HTERT RPE-1 (cell line): ENCODE results near the gene ACACA.

Experiments
- in situ Hi-C: fragments of 300-500 bp; cut with MboI; formaldehyde crosslinking; loops from 4 replicates; pipeline ENCODE4 v1.14.3; 2020; ENCODE audit warnings: low sequenced_read_pairs

ACACA gene

GRCh38 chr17:37142294-37142896 lies 264.2 kb downstream of the ACACA start:
- in situ Hi-C loops: no loop called here

GRCh38 chr17:37138571-37139120 lies 268.0 kb downstream of the ACACA start:
- in situ Hi-C loops: no loop called here

GRCh38 chr17:37137906-37138514 lies 268.6 kb downstream of the ACACA start:
- in situ Hi-C loops: no loop called here

GRCh38 chr17:37137070-37137610 lies 269.5 kb downstream of the ACACA start:
- in situ Hi-C loops: no loop called here

GRCh38 chr17:37135576-37135975 lies 271.1 kb downstream of the ACACA start:
- in situ Hi-C loops: no loop called here

- in situ Hi-C loops: no loop called here
Measured at GRCh38 chr17:37134050-37134449, 272.6 kb downstream of the ACACA start.

- in situ Hi-C loops: no loop called here
Measured at GRCh38 chr17:37133136-37133535, 273.5 kb downstream of the ACACA start.

- in situ Hi-C loops: no loop called here
Measured at GRCh38 chr17:37131669-37132611, 274.7 kb downstream of the ACACA start.

- in situ Hi-C loops: no loop called here
Measured at GRCh38 chr17:37130984-37131446, 275.6 kb downstream of the ACACA start.

GRCh38 chr17:37124821-37125173 lies 281.8 kb downstream of the ACACA start:
- in situ Hi-C loops: no loop called here

- in situ Hi-C loops: no loop called here
Measured at GRCh38 chr17:37123941-37124820, 282.5 kb downstream of the ACACA start.

- in situ Hi-C loops: no loop called here
Measured at GRCh38 chr17:37123386-37123785, 283.2 kb downstream of the ACACA start.

- in situ Hi-C loops: no loop called here
Measured at GRCh38 chr17:37121616-37122015, 285.0 kb downstream of the ACACA start.

- in situ Hi-C loops: no loop called here
Measured at GRCh38 chr17:37118366-37119137, 288.1 kb downstream of the ACACA start.

- in situ Hi-C loops: no loop called here
Measured at GRCh38 chr17:37117373-37118142, 289.1 kb downstream of the ACACA start.

GRCh38 chr17:37116671-37117185 lies 289.9 kb downstream of the ACACA start:
- in situ Hi-C loops: no loop called here

- in situ Hi-C loops: no loop called here
Measured at GRCh38 chr17:37111329-37111728, 295.3 kb downstream of the ACACA start.

- in situ Hi-C loops: no loop called here
Measured at GRCh38 chr17:37110746-37111145, 295.9 kb downstream of the ACACA start.
